Mammary epithelial cell (primary cell): ENCODE results near the gene UGT3A1.

Experiments
- EZH2 ChIP-seq: IDR thresholded peaks from 2 replicates; pipeline ENCODE4 v1.6.1; 2012; ENCODE audit warnings: low read length, inconsistent platforms, borderline replicate concordance
- TF ChIP-seq, protein P1 (sequence below), 2 donors: IDR thresholded peaks in 1 of 2; conservative IDR thresholded peaks in 1 of 2; 2 replicates each; pipeline ENCODE4 v1.5.1; 2011 to 2012; ENCODE audit warnings: inconsistent platforms in 2 of 2, low read length in 2 of 2, mild to moderate bottlenecking in 2 of 2, control low read depth in 1 of 2, low read depth in 1 of 2; ENCODE audit not compliant: insufficient read depth in 1 of 2; ENCODE audit errors: extremely low read depth in 1 of 2

DNA sequence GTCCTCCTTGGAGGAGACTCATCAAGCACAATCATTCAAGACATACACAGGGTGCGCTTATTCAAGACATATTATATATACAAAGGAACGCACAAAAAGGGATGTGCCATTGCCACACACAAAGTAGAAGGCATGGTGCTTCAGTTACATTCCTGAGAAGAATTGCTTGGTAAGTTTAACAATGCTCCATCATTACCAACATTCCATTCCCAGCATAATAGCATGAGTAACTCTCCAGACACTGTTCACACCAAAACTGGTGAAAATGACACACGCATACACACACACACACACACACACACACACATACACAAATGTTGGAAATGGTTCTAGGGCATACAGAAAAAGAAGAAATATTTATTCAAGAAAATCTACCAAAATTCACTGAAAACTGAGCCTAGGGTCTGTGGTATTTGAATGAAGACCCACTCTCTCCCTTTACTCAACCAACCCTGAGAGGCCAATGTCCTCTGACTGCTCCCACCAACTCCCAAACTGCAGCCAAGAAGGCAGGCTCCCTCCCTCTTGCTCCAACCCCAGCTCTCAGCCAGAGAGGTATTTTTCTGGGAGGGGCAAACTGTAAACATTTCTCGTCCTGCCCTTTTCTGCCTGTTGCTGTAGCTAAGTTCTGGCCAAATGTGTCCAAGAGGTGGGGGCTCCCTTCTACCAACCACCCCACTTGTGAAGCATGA lies 19.9 kb downstream of the UGT3A1 start:
- no peak for TF ChIP-seq EZH2
- TF ChIP-seq, protein P1, sequence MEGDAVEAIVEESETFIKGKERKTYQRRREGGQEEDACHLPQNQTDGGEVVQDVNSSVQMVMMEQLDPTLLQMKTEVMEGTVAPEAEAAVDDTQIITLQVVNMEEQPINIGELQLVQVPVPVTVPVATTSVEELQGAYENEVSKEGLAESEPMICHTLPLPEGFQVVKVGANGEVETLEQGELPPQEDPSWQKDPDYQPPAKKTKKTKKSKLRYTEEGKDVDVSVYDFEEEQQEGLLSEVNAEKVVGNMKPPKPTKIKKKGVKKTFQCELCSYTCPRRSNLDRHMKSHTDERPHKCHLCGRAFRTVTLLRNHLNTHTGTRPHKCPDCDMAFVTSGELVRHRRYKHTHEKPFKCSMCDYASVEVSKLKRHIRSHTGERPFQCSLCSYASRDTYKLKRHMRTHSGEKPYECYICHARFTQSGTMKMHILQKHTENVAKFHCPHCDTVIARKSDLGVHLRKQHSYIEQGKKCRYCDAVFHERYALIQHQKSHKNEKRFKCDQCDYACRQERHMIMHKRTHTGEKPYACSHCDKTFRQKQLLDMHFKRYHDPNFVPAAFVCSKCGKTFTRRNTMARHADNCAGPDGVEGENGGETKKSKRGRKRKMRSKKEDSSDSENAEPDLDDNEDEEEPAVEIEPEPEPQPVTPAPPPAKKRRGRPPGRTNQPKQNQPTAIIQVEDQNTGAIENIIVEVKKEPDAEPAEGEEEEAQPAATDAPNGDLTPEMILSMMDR (conservative IDR thresholded peaks at IDR 0.05 in 1 of 2, IDR thresholded peaks at IDR 0.05 in 1 of 2; ENCODE audit: extremely low read depth in 1 of 2, insufficient read depth in 1 of 2, low read depth in 1 of 2, low read length in 2 of 2) = no peak
